A549 (cell line): ENCODE measurements around the gene CFAP69. TPM values are rescaled to one million over a fixed set of nuclear protein-coding genes. Genes with fewer than 3 reads are reported as not detected.
"Not testable (repeated sequence)": the region's sequence is repeated elsewhere in the genome, so short reads cannot be mapped to it uniquely, and the experiment has no call there.

Experiments used
- ATAC-seq, 2 experiments: fragments of 200-7000 bp in 1 of 2; fragments of >200 bp in 1 of 2; cut with Nextera tagmentation in 1 of 2; cut with Tn5 transposase in 1 of 2; 3 replicates each; pipeline versions ENCODE4 v1.8.0 to v1.9.1; 2018 to 2020; ENCODE audit warnings: mild to moderate bottlenecking in 1 of 2, moderate library complexity in 1 of 2
- CTCF ChIA-PET: fragments of 300-600 bp; sonication (Branson Sonifier 250); formaldehyde crosslinking; extraction: SDS; loops from one replicate; lab custom pipeline; 2021; ENCODE audit warnings: antibody characterized with exemption, inconsistent platforms; lab: Yijun Ruan, JAX
- POLR2A ChIA-PET: fragments of 350-600 bp; formaldehyde crosslinking; extraction: SDS; loops from one replicate; lab custom pipeline; 2021; ENCODE audit warnings: antibody characterized with exemption, inconsistent platforms; lab: Yijun Ruan, JAX
- DNase-seq, 2 experiments: peaks; one replicate each; pipeline versions ENCODE4 v3.0.0 to v3.0.0-alpha.2; 2011 to 2016; ENCODE audit warnings: low read depth in 1 of 2, low spot score in 1 of 2
- FAIRE-seq: peaks from 2 replicates; lab custom pipeline; 2011; peaks lifted over from hg19 to GRCh38; lab: Jason Lieb, UNC
- H3K27ac ChIP-seq, 2 experiments: fragments of >200 bp; sonication (Bioruptor Twin); formaldehyde crosslinking; 3 replicates each; pipeline ENCODE4 v1.5.1; 2016 to 2017
- H3K4me1 ChIP-seq: fragments of >200 bp; sonication (Bioruptor Twin); formaldehyde crosslinking; 3 replicates; pipeline ENCODE4 v1.6.1; 2016
- H3K4me2 ChIP-seq: fragments of >200 bp; sonication (Bioruptor Twin); formaldehyde crosslinking; 3 replicates; pipeline ENCODE4 v1.6.1; 2016
- H3K4me3 ChIP-seq: fragments of >200 bp; sonication (Bioruptor Twin); formaldehyde crosslinking; 3 replicates; pipeline ENCODE4 v1.5.1; 2016
- H3K9me3 ChIP-seq: fragments of >200 bp; sonication (Bioruptor Twin); formaldehyde crosslinking; 3 replicates; pipeline ENCODE4 v1.6.1; 2016
- ATOH8 ChIP-seq: fragments of 250-450 bp; sonication (Bioruptor Pico); IDR thresholded peaks from 2 replicates; pipeline ENCODE4 v1.5.0; 2020; ENCODE audit warnings: low read depth, mild to moderate bottlenecking, moderate library complexity
- BCL3 ChIP-seq: fragments of >200 bp; sonication (Bioruptor Twin); formaldehyde crosslinking; IDR thresholded peaks from 3 replicates; pipeline ENCODE4 v1.6.1; 2016
- BHLHE40 ChIP-seq: IDR thresholded peaks from 2 replicates; pipeline ENCODE4 v1.6.1; 2012; ENCODE audit warnings: low read depth, low read length, inconsistent platforms
- CTCF ChIP-seq: fragments of >200 bp; sonication (Bioruptor Twin); formaldehyde crosslinking; IDR thresholded peaks from 3 replicates; pipeline ENCODE4 v1.5.1; 2016
- EHF ChIP-seq: fragments of 250-450 bp; sonication (Bioruptor Pico); IDR thresholded peaks from 2 replicates; pipeline ENCODE4 v1.5.0; 2020; ENCODE audit warnings: mild to moderate bottlenecking
- EHMT2 ChIP-seq: fragments of 200-600 bp; sonication (generic); IDR thresholded peaks from 2 replicates; pipeline ENCODE4 v1.6.1; 2016; ENCODE audit warnings: antibody characterized with exemption, low read depth, mild to moderate bottlenecking, moderate library complexity
- ESRRA ChIP-seq: fragments of 150-350 bp; IDR thresholded peaks from 2 replicates; pipeline ENCODE4 v1.6.1; 2014; ENCODE audit warnings: mild to moderate bottlenecking, low read length, borderline replicate concordance
- FOXS1 ChIP-seq: fragments of 250-450 bp; sonication (Bioruptor Pico); IDR thresholded peaks from 2 replicates; pipeline ENCODE4 v1.5.0; 2020; ENCODE audit warnings: mild to moderate bottlenecking, moderate library complexity
- HOXB5 ChIP-seq: fragments of 250-450 bp; sonication (Bioruptor Pico); IDR thresholded peaks from 2 replicates; pipeline ENCODE4 v1.5.0; 2020; ENCODE audit warnings: mild to moderate bottlenecking, moderate library complexity
- KDM5A ChIP-seq: fragments of 200-600 bp; sonication (generic); IDR thresholded peaks from 2 replicates; pipeline ENCODE4 v1.6.1; 2016; ENCODE audit warnings: antibody characterized with exemption, mild to moderate bottlenecking
- NPAS2 ChIP-seq: fragments of 250-450 bp; sonication (Bioruptor Pico); IDR thresholded peaks from 2 replicates; pipeline ENCODE4 v1.8.0; 2022; ENCODE audit warnings: mild to moderate bottlenecking, moderate library complexity, borderline replicate concordance
- RAD21 ChIP-seq, 2 experiments: fragments of >200 bp in 1 of 2; sonication (Bioruptor Twin) in 1 of 2; formaldehyde crosslinking in 1 of 2; IDR thresholded peaks in 1 of 2; conservative IDR thresholded peaks in 1 of 2; 2 replicates in 1 of 2; 3 replicates in 1 of 2; pipeline ENCODE4 v1.6.1; 2012 to 2018; ENCODE audit warnings: inconsistent platforms in 1 of 2
- RCOR1 ChIP-seq: fragments of 150-350 bp; IDR thresholded peaks from 2 replicates; pipeline ENCODE4 v1.6.1; 2014; ENCODE audit warnings: antibody characterized with exemption, low read length, low read depth
- TFCP2L1 ChIP-seq: fragments of 250-450 bp; sonication (Bioruptor Pico); IDR thresholded peaks from 2 replicates; pipeline ENCODE4 v1.5.0; 2021; ENCODE audit warnings: mild to moderate bottlenecking
- ZNF302 ChIP-seq: fragments of 250-450 bp; sonication (Bioruptor Pico); IDR thresholded peaks from 2 replicates; pipeline ENCODE4 v1.9.0; 2021; ENCODE audit warnings: inconsistent platforms, mild to moderate bottlenecking, moderate library complexity
- WGBS: methylation state at CpG from one replicate; pipeline ENCODE4 v1.1.6; 2017; ENCODE audit errors: missing lambda C conversion rate; 5-methylcytosine and 5-hydroxymethylcytosine counted together
- polyA plus RNA-seq, 4 experiments: library from polyadenylated mRNA; depleted of rRNA in 3 of 4; stranded (reverse); fragments of >200 nt; fragmentation: RNase III in 1 of 4; extraction: RNeasy Plus Mini Kit Qiagen cat#74134 plus additional on column Dnase treatment in 1 of 4; gene quantifications; 2 replicates in 3 of 4; 3 replicates in 1 of 4; pipeline ENCODE4 v1.2.3, GENCODE V29; 2011 to 2017

The CFAP69 gene
- polyA plus RNA-seq, 2 of the 4 experiments (the other 2 are of a cell fraction): 1.9 to 6.1 TPM

- TF ChIP-seq ATOH8 (CRISPR knock-in tag) (no peak), ESRRA (no peak)
Measured at GRCh38 chr7:90326500-90326899, 81.5 kb downstream of the CFAP69 start (continued).

- TF ChIP-seq BCL3 (no peak), BHLHE40 (no peak), RCOR1 (no peak), TFCP2L1 (no peak), ZNF302 (CRISPR knock-in tag) (no peak), NPAS2 (CRISPR knock-in tag) (no peak), EHF (CRISPR knock-in tag) (no peak), HOXB5 (CRISPR knock-in tag) (no peak), FOXS1 (CRISPR knock-in tag) (no peak), CTCF (no peak)
- CTCF ChIA-PET: no interaction called here
- POLR2A ChIA-PET: no interaction called here
- DNase-seq (no peak), FAIRE-seq (no peak), ATAC-seq (no peak)
- Histone ChIP-seq H3K27ac (no peak overlapping the region), H3K4me2 (no peak overlapping the region), H3K4me3 (no peak overlapping the region), H3K4me1 (no peaks in the 10 kb centered on the region), H3K9me3 (no peaks in the 10 kb centered on the region)
- 70% methylated on average over 21 of the region's 48 CpGs for WGBS
Measured at GRCh38 chr7:90334193-90334843, 89.3 kb downstream of the CFAP69 start.

- H3K9me3 ChIP-seq, FAIRE-seq, CTCF ChIA-PET, H3K27ac ChIP-seq, H3K4me2 ChIP-seq, ATAC-seq, H3K4me1 ChIP-seq, DNase-seq, POLR2A ChIA-PET, H3K4me3 ChIP-seq: not testable (repeated sequence)
- 41% methylated on average over 2 of the region's 2 CpGs for WGBS
Measured at GRCh38 chr7:90334926-90335325, 90.0 kb downstream of the CFAP69 start.

- ATAC-seq: no peak
- TF ChIP-seq ESRRA: no peak
- no peak for TF ChIP-seq RAD21 (conservative IDR thresholded peaks at IDR 0.05 in 1 of 2, IDR thresholded peaks at IDR 0.05 in 1 of 2)
- TF ChIP-seq NPAS2 (CRISPR knock-in tag): no peak
- TF ChIP-seq EHMT2: no peak
- TF ChIP-seq HOXB5 (CRISPR knock-in tag): no peak
- TF ChIP-seq KDM5A: no peak
- no peaks in the 10 kb centered on the region for H3K4me1 ChIP-seq
- no peak for DNase-seq
- H3K4me2 ChIP-seq: no peak overlapping the region
- no peaks in the 10 kb centered on the region for H3K9me3 ChIP-seq
- H3K4me3 ChIP-seq: no peak overlapping the region
- CTCF ChIA-PET: interaction anchor here (1.3 to 1.8 kb wide), 2 partner anchors 9 to 40 kb away, joined by 4 to 7 read pairs; partner anchors contain the start of gene GTPBP10
- no peak overlapping the region for H3K27ac ChIP-seq
- no peak for FAIRE-seq
- POLR2A ChIA-PET: interaction anchor here (1.8 kb wide), 1 partner anchor 9 kb away, joined by 7 read pairs; the partner anchor contains the start of gene GTPBP10
Measured at GRCh38 chr7:90337106-90337505, 92.1 kb downstream of the CFAP69 start.
